HG03571 (cell line): ENCODE measurements around the gene GRHL3.

Source experiments
- ATAC-seq: cut with Tn5 transposase; IDR thresholded peaks from one replicate; pipeline ENCODE4 v1.9.1; 2021; ENCODE audit not compliant: unreplicated experiment

Gene GRHL3

DNA sequence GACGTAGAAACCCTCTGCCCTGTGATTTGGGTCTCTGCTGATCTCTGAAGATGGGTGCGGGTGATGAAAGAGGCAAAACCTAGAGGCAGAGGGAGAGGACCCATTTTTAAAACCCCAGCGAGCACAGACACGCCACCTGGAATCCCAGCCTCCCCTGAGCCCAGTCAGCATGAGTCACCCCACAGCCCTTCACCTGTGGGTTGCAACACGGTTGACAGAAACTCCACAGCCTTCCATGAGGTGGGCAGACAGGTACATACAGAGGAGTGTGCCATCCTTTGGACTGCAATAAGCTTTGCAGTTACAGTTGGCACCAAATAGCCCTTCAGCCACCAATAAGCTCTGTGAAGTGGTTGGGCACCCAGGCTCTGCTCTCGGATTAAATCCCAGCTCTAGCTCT lies 2.1 kb upstream of the GRHL3 start:
- ATAC-seq: no peak

DNA sequence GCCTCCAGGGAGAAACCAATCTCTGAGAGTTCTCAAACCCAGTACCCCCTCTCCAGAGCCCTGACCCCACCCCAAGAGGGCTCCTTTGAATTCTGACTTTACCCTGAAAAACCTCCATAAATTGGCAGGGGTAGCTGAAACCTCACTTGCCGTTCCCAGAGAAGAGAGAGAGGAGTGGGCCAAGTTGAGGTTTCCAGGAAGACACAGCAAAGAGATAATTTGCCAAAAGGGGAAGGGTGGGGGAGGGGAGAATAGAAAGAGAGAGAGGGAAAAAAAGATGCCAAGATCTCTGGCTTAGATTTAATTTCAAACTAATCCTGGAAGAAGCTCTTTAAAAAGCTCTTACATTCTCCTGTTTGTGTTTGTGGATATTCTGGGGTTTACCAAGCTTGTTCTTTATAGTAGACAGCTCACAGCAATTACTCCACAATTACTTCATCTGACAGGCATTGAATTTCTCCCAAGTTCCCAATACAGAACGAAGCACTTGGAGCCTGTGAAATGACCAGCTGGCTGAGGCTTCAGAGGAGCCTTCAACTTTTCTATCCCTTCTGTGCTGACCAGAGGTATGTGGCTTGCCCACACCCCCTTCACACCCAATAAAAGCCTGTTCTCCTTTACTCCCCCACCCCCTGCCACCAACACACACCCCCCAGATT lies 1.1 kb upstream of the GRHL3 start:
- ATAC-seq: no peak

- no peak for ATAC-seq
Observed at GRCh38 chr1:24318615-24319311, 394 bp upstream of the GRHL3 start.

- ATAC-seq: no peak
Observed at GRCh38 chr1:24319962-24320361, 805 bp downstream of the GRHL3 start.

- ATAC-seq: no peak
Observed at GRCh38 chr1:24321126-24321525, 2.0 kb downstream of the GRHL3 start.

DNA sequence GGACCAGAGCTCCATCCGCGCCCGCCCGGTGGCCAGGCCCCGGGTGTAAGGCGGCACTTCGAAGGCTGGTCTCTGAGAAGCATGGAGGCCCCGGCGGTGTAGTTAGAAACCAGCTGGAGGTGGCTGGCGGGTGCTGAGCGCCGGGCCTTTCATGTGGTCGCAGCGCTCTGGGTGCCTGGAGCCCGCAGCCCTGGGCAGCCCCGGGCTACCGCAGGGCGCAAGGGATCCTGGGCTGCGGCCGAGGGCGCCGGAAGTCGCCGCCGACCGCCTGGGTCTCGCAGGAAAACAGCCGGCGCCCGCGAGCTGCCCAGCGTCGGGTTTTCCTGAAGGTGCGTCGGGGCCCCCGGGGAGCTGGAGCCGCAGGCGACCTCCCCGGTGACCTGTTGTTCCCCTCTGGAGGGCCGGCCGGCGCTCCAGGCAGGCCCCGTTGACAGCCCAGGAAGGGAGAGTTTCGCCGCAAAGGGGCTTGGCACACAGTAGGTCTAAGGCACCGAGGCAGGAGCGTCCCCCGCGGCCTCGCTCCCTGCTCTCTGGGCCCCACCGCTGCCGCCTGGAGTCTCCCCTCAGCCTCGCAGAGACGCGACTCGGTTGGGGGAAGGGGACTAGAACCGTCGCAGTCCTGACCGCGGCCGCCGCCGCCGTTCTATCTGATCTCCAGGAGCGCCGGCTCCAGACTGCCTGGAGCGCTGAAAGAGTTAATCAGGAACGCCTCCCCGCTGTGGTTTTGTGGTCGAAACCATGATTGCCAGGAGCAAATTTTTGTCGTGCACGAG lies 2.7 kb downstream of the GRHL3 start:
- ATAC-seq: peak; percentile 52

- no peak for ATAC-seq
Observed at GRCh38 chr1:24322470-24323177, 3.5 kb downstream of the GRHL3 start.

DNA sequence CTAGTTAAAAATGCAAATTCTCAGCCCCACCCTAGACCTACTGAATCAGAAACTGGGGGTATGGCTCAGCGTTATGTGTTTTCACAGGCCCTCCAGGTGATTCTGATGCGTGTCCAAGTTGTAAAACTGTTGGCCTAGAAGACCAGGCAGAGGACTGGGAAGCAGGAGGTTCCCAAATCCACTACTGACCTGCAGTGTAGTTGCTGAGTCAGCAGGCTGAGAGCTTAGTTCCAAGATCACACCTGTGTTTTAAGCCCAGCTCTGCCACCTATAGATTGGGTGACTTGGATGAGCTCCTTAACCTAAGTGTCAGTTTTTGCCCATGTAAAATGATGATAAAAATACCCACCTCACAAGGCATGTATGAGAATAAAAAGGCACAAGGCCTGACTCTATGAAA lies 4.1 kb downstream of the GRHL3 start:
- no peak for ATAC-seq

DNA sequence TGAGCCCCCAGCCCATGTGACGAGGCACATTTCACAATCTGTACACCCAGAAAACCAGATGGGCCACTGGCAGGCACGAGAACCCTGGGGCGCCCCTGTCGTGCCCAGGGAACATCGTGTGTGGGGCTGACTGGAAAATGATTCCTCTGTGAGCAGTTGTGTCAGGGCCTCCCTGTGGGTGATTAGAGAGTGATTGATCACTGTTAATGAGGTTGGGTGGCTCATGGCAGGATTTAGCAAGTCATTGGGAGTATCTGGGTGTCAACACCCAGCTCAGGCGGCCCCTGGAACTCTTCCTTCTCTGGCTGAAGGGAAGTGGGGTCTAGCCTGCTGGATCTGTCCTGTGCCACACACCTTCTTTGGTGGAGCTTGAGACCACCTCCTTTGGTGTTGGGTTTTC lies 5.7 kb downstream of the GRHL3 start:
- no peak for ATAC-seq

- ATAC-seq: no peak
Observed at GRCh38 chr1:24325587-24326449, 6.7 kb downstream of the GRHL3 start.

GRCh38 chr1:24327486-24327885 lies 8.3 kb downstream of the GRHL3 start:
- ATAC-seq: no peak

- no peak for ATAC-seq
Observed at GRCh38 chr1:24327891-24328290, 8.7 kb downstream of the GRHL3 start.

DNA sequence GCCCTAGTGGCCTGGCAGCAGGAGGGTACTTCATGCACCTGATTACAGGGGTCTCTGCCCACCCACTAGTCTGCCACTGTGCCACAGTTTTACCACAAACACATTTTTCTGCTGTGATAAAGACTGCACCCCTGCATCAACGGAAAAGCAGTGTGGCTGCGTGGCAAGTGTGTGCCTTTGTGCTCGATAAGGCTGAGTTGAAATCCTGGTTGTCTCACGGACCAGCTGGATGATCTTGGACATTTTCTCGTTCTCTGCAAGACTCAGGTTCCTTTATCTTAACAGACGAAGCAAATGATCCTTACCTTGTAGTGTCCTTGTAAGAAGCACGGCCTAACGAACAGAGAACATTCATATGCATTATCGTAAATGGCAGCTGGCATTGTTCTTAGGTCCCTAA lies 10.2 kb downstream of the GRHL3 start:
- ATAC-seq: no peak

- no peak for ATAC-seq
Observed at GRCh38 chr1:24329797-24330543, 10.8 kb downstream of the GRHL3 start.

GRCh38 chr1:24331961-24332673 lies 13.0 kb downstream of the GRHL3 start:
- ATAC-seq: no peak

DNA sequence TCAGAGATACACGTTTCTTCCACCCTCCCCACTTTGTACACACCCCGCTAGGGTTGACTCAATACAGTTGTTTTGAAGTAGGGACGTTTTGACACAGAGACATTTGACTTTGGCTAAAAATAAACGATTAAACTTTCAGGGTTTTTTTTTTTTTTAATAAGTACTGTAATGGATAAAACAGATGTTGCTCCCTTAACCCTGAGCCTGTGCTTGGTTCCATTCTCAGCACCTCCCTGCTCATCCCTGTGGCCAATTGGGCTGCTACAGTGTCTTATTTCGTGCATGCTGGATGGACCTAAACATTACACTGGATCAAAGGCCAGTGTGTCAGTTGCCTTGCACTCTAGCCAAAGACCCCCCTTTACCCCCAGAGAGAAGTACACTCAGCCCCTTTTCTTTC lies 16.9 kb downstream of the GRHL3 start:
- ATAC-seq: no peak

DNA sequence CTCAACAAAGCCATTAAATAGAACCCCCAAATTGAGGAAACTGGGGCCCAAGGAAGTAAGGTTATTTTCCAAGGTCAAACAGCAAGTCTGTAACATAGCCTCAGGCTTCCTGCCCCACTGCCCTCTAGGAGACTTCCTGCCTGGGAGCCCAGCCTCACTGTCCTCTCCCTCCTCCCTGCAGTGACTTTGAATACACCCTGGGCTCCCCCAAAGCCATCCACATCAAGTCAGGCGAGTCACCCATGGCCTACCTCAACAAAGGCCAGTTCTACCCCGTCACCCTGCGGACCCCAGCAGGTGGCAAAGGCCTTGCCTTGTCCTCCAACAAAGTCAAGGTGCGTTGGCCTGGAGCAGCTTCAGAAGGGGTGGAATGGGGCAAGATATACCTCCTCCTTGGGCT lies 18.3 kb downstream of the GRHL3 start:
- no peak for ATAC-seq

- no peak for ATAC-seq
Observed at GRCh38 chr1:24338447-24338846, 19.3 kb downstream of the GRHL3 start.

GRCh38 chr1:24339996-24340395 lies 20.8 kb downstream of the GRHL3 start:
- ATAC-seq: no peak
